Vagina (tissue), 2 donors: ENCODE results near the gene LPIN2.

Source experiments
- CTCF ChIP-seq, 3 experiments: fragments of 450-650 bp in 2 of 3; fragments of 200-600 bp in 1 of 3; sonication (generic) in 1 of 3; IDR thresholded peaks; one replicate each; pipeline ENCODE4 v1.5.1; 2017 to 2019; ENCODE audit warnings: antibody characterized with exemption in 3 of 3, mild to moderate bottlenecking in 2 of 3, moderate library complexity in 2 of 3
- POLR2A ChIP-seq, 2 donors: fragments of 450-650 bp; IDR thresholded peaks; one replicate each; pipeline ENCODE4 v1.6.1; 2017; ENCODE audit warnings: antibody characterized with exemption in 2 of 2, mild to moderate bottlenecking in 2 of 2, moderate library complexity in 2 of 2

DNA sequence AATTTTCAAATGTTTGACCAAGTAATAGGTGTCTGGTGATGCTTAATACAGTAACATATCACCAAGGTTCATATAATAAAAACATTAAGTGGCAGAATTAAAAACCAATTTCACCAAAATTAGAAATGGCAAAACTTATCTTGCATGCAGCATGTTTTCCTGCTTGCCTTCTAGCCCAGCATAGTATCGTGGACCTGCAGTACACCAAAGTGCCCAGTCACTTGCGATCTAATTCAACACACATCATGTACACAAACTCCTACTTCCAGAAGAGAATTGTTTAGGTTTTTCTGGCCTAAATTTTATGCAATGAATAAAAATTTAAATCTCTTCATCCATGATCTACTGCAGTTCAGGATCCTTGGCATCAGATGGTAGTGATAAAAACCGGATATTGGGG, 28.9 kb downstream of the LPIN2 start:
- TF ChIP-seq CTCF (IDR thresholded peaks at IDR 0.05) (no peak), POLR2A (IDR thresholded peaks at IDR 0.05) (no peak)
